Keratinocyte (primary cell): ENCODE results near the gene PGRMC2. TPM values are rescaled to one million over a fixed set of nuclear protein-coding genes. Genes with fewer than 3 reads are reported as not detected.

Experiments used
- DNase-seq: peaks from one replicate; pipeline ENCODE4 v3.0.0-alpha.2; 2011; ENCODE audit warnings: low read depth, missing footprints, low spot score
- FAIRE-seq: peaks from 2 replicates; lab custom pipeline; 2011; peaks lifted over from hg19 to GRCh38; lab: Jason Lieb, UNC
- H2AFZ ChIP-seq: 2 replicates; pipeline ENCODE4 v1.6.0; 2012; ENCODE audit warnings: low read length, control low read depth, inconsistent platforms; ENCODE audit not compliant: control insufficient read depth
- H3K27ac ChIP-seq: 2 replicates; pipeline ENCODE4 v1.5.1; 2011; ENCODE audit warnings: low read length; ENCODE audit not compliant: control insufficient read depth, insufficient read depth
- H3K27me3 ChIP-seq: 3 replicates; pipeline ENCODE4 v1.6.0; 2011; ENCODE audit warnings: low read length; ENCODE audit not compliant: control insufficient read depth, insufficient read depth; ENCODE audit errors: extremely low read depth
- H3K36me3 ChIP-seq, 2 experiments: 2 replicates in 1 of 2; 3 replicates in 1 of 2; pipeline ENCODE4 v1.5.1; 2011; ENCODE audit warnings: low read length in 2 of 2, mild to moderate bottlenecking in 1 of 2; ENCODE audit not compliant: control insufficient read depth in 2 of 2, insufficient read depth in 2 of 2; ENCODE audit errors: extremely low read depth in 1 of 2
- H3K4me1 ChIP-seq: 3 replicates; pipeline ENCODE4 v1.5.1; 2011; ENCODE audit warnings: low read length; ENCODE audit not compliant: control insufficient read depth, insufficient read depth; ENCODE audit errors: extremely low read depth
- H3K4me2 ChIP-seq: 3 replicates; pipeline ENCODE4 v1.6.0; 2011; ENCODE audit warnings: low read depth, low read length; ENCODE audit not compliant: control insufficient read depth, insufficient read depth; ENCODE audit errors: extremely low read depth
- H3K4me3 ChIP-seq, 3 experiments: fragments of 200-600 bp in 1 of 3; sonication (generic) in 1 of 3; 2 replicates in 2 of 3; 3 replicates in 1 of 3; pipeline ENCODE4 v1.5.1; 2011 to 2016; ENCODE audit warnings: low read length in 3 of 3, mild to moderate bottlenecking in 3 of 3, control low read depth in 2 of 3, inconsistent platforms in 1 of 3, low read depth in 1 of 3, mixed read lengths in 1 of 3, mixed run types in 1 of 3, moderate library complexity in 1 of 3; ENCODE audit not compliant: control insufficient read depth in 2 of 3, insufficient read depth in 2 of 3; ENCODE audit errors: extremely low read depth in 1 of 3
- H3K79me2 ChIP-seq: 2 replicates; pipeline ENCODE4 v1.6.0; 2012; ENCODE audit warnings: low read length; ENCODE audit not compliant: control insufficient read depth, insufficient read depth
- H3K9ac ChIP-seq: 3 replicates; pipeline ENCODE4 v1.6.0; 2011; ENCODE audit warnings: low read length; ENCODE audit not compliant: control insufficient read depth, insufficient read depth; ENCODE audit errors: extremely low read depth
- H3K9me1 ChIP-seq: 3 replicates; pipeline ENCODE4 v1.6.0; 2011; ENCODE audit warnings: low read length; ENCODE audit not compliant: control insufficient read depth, insufficient read depth; ENCODE audit errors: extremely low read depth
- H3K9me3 ChIP-seq: 2 replicates; pipeline ENCODE4 v1.5.1; 2012; ENCODE audit warnings: low read depth, low read length; ENCODE audit not compliant: control insufficient read depth
- H4K20me1 ChIP-seq: 3 replicates; pipeline ENCODE4 v1.6.0; 2011; ENCODE audit warnings: low read length; ENCODE audit not compliant: control insufficient read depth, insufficient read depth; ENCODE audit errors: extremely low read depth
- EZH2 ChIP-seq: IDR thresholded peaks from one replicate; pipeline ENCODE4 v1.6.1; 2012; ENCODE audit warnings: inconsistent platforms, mild to moderate bottlenecking, low read length, moderate library complexity
- dilution Hi-C: fragments of 300-500 bp; cut with MboI; formaldehyde crosslinking; loops from one replicate; pipeline ENCODE4 v1.7.0; 2020; ENCODE audit warnings: low sequenced_read_pairs; ENCODE audit not compliant: extremely low pct_ligation_motif_present
- polyA plus RNA-seq, 5 experiments: library from polyadenylated mRNA; depleted of rRNA in 3 of 5; stranded (reverse) in 3 of 5; stranded (forward) in 1 of 5; unstranded in 1 of 5; fragments of >200 nt; gene quantifications; 1 replicate in 1 of 5; 2 replicates in 3 of 5; 3 replicates in 1 of 5; pipeline versions ENCODE4 v1.2.1 to v1.2.3, GENCODE V29; 2011 to 2012; ENCODE audit warnings: missing spikeins in 2 of 5, low read depth in 1 of 5, low replicate concordance in 1 of 5
- TF ChIP-seq, protein P1 (sequence below), 3 experiments: IDR thresholded peaks in 1 of 3; conservative IDR thresholded peaks in 1 of 3; optimal IDR thresholded peaks in 1 of 3; 2 replicates in 2 of 3; 3 replicates in 1 of 3; pipeline versions ENCODE3 to v1.5.1; 2011; ENCODE audit warnings: low read length in 3 of 3, mild to moderate bottlenecking in 3 of 3, moderate library complexity in 2 of 3, control low read depth in 1 of 3, inconsistent platforms in 1 of 3; ENCODE audit not compliant: insufficient read depth in 2 of 3; ENCODE audit errors: extremely low read depth in 1 of 3

The PGRMC2 gene
- polyA plus RNA-seq, 1 donor (not counting 4 experiments of a cell fraction or from before 2014, with no cell fraction given) = 26.7 TPM

DNA sequence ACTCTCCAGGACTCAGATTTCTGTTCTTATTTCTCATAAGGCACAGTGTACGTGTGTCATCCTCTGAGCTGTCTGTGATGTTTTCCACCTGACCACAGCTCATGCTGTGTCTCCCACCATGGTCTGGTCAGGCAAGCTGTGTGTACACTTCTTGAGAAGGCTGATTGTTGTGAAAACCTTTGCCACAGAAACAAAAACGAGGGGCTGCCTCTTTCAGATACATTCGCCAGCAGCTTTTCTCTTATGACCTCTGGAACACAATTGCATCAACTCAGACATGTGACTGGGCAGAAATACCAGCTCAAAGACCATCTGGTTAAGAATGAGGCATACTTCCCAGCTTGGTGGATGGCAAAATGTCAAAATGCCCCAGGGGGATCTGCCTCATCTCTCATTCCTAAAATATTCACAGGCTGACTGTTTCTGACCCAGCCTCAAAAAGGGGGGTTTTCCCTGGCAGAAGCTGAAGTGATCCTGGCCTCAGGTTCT lies 46.1 kb downstream of the PGRMC2 start:
- H3K36me3 ChIP-seq = no peaks in the 10 kb centered on the region
- H3K9me3 ChIP-seq = no peaks in the 10 kb centered on the region
- no peaks in the 10 kb centered on the region for H3K9me1 ChIP-seq
- H2AFZ ChIP-seq = peak overlapping the region; percentile 95
- H3K4me2 ChIP-seq = peak overlapping the region; percentile 92
- no peaks in the 10 kb centered on the region for H3K27me3 ChIP-seq
- H3K27ac ChIP-seq = peak overlapping the region; percentile 99
- H3K79me2 ChIP-seq = no peaks in the 10 kb centered on the region
- peak overlapping the region; percentile 74 for H3K9ac ChIP-seq
- peak; percentile 99 for FAIRE-seq
- H4K20me1 ChIP-seq = no peaks in the 10 kb centered on the region
- H3K4me1 ChIP-seq = peaks cover 24% of the 10 kb centered on the region
- dilution Hi-C loops = no loop called here
- DNase-seq = peak; percentile 93
- peak overlapping the region in 2 of 3 experiments; percentile 41 to 44 for H3K4me3 ChIP-seq
- TF ChIP-seq EZH2 = no peak
- TF ChIP-seq, protein P1, sequence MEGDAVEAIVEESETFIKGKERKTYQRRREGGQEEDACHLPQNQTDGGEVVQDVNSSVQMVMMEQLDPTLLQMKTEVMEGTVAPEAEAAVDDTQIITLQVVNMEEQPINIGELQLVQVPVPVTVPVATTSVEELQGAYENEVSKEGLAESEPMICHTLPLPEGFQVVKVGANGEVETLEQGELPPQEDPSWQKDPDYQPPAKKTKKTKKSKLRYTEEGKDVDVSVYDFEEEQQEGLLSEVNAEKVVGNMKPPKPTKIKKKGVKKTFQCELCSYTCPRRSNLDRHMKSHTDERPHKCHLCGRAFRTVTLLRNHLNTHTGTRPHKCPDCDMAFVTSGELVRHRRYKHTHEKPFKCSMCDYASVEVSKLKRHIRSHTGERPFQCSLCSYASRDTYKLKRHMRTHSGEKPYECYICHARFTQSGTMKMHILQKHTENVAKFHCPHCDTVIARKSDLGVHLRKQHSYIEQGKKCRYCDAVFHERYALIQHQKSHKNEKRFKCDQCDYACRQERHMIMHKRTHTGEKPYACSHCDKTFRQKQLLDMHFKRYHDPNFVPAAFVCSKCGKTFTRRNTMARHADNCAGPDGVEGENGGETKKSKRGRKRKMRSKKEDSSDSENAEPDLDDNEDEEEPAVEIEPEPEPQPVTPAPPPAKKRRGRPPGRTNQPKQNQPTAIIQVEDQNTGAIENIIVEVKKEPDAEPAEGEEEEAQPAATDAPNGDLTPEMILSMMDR (optimal IDR thresholded peaks at IDR 0.05 in 1 of 3, IDR thresholded peaks at IDR 0.05 in 1 of 3, conservative IDR thresholded peaks at IDR 0.05 in 1 of 3; ENCODE audit: extremely low read depth in 1 of 3, insufficient read depth in 2 of 3, low read length in 3 of 3) = no peak

- Histone ChIP-seq H3K27ac (peak overlapping the region; percentile 99), H3K9me3 (no peaks in the 10 kb centered on the region), H3K9ac (peak overlapping the region; percentile 74), H3K36me3 (no peaks in the 10 kb centered on the region), H3K4me1 (peaks cover 24% of the 10 kb centered on the region), H3K79me2 (no peaks in the 10 kb centered on the region), H3K9me1 (no peaks in the 10 kb centered on the region), H4K20me1 (no peaks in the 10 kb centered on the region), H3K4me2 (peak overlapping the region; percentile 92), H3K27me3 (no peaks in the 10 kb centered on the region), H2AFZ (peak overlapping the region; percentile 95), H3K4me3 (peak overlapping the region in 2 of 3 experiments; percentile 41 to 44)
- FAIRE-seq = no peak
- TF ChIP-seq EZH2 = no peak
- dilution Hi-C loops = no loop called here
- DNase-seq = no peak
Measured at GRCh38 chr4:128241019-128241418, 46.6 kb downstream of the PGRMC2 start.

- H3K9me1 ChIP-seq = no peaks in the 10 kb centered on the region
- H3K9me3 ChIP-seq = no peaks in the 10 kb centered on the region
- TF ChIP-seq EZH2 = no peak
- TF ChIP-seq, protein P1 (optimal IDR thresholded peaks at IDR 0.05 in 1 of 3, IDR thresholded peaks at IDR 0.05 in 1 of 3, conservative IDR thresholded peaks at IDR 0.05 in 1 of 3; ENCODE audit: extremely low read depth in 1 of 3, insufficient read depth in 2 of 3, low read length in 3 of 3) = no peak
- H3K4me3 ChIP-seq = no peak overlapping the region
- DNase-seq = no peak
- no peak overlapping the region for H3K4me2 ChIP-seq
- no peak overlapping the region for H3K27ac ChIP-seq
- H3K79me2 ChIP-seq = no peaks in the 10 kb centered on the region
- no peaks in the 10 kb centered on the region for H4K20me1 ChIP-seq
- H3K27me3 ChIP-seq = no peaks in the 10 kb centered on the region
- no peaks in the 10 kb centered on the region for H3K36me3 ChIP-seq
- dilution Hi-C loops = no loop called here
- no peak overlapping the region for H3K9ac ChIP-seq
- FAIRE-seq = no peak
- no peak overlapping the region for H2AFZ ChIP-seq
- no peaks in the 10 kb centered on the region for H3K4me1 ChIP-seq
Measured at GRCh38 chr4:128234836-128235235, 52.8 kb downstream of the PGRMC2 start.
